ENCODE results near the gene NCOR2. TPM values are rescaled to one million over a fixed set of nuclear protein-coding genes. Genes with fewer than 3 reads are reported as not detected.

Gene NCOR2
- total RNA-seq, 1 donor from 2014 or later = 345 TPM

DNA sequence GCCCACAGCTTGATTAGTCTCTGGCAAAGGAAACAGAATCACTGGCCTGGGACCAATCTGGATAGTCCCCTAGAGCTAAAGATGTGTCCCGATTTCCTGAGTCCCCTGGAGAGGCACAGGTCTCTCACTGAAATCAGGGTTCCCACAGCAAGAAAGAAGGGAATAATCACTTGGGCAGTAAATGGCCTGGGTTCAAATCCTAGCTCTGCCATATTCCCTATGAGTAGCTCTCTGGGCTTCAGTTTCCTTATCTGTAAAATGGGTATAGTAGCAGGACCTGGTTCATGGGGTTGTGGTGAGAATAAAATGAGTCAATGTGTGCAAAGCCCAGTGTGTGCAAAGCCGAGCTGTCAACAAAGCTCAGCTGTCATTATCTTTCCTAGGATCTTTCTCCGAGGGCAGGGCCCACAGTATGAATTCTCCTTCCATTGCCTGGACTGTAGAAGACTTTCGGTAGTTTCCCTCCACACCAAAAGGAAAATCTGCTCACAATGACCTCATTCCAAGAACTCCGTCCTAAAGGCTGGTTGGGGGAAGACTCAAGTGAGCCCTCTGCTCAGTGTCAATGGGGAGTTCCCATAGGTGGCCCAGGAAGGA, 12.6 kb upstream of the NCOR2 start:
- ATAC-seq (no peak), DNase-seq (ENCODE audit: low spot score) (no peak)
- intact Hi-C loops (cut with DNase I) = loop anchor here (10.0 kb wide), 1 partner anchor 75 kb away; no protein-coding TSS in a partner anchor

DNA sequence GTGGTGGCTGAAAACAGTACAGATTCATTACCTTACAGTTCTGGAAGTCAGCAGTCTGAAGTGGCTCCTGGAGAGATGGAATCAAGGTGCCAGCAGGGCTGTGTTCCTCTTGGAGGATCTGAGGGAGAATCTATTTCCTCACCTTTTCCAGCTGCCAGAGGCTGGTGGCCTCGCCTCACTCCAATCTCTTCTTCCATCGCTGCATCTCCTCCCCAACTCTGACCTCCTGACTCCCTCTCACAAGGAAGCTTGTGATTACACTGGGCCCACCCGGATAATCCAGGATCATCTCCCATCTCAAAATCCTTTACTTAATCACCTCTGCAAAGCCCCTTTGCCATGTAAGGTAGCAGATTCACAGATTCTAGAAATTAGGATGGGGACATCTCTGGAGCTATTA, 11.4 kb upstream of the NCOR2 start:
- ATAC-seq (no peak), DNase-seq (ENCODE audit: low spot score) (no peak)
- intact Hi-C loops (cut with DNase I) = loop anchor here (10.0 kb wide), 1 partner anchor 76 kb away; no protein-coding TSS in a partner anchor

DNA sequence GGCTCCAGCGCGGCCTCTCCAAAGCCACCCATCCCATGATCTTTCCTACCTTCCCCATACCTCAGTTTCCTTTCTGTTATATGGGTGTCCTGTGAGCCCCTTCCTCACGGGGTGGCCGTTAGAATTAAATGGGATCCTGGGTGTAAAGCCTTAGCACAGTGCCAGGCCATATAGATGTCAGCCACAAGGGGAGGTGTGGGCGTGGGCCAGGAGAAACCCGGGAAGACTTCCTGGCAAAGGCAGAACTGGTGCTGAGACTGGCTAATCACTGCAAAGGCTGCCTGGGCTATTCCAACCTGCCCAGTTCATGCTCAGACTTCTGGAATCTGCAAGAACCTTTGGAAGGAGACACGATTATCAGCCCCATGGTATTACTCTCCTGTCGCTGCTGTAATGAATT, 11.0 kb upstream of the NCOR2 start:
- DNase-seq (ENCODE audit: low spot score) = no peak
- intact Hi-C loops (cut with DNase I) = loop anchor here (10.0 kb wide), 1 partner anchor 76 kb away; no protein-coding TSS in a partner anchor
- no peak for ATAC-seq

DNA sequence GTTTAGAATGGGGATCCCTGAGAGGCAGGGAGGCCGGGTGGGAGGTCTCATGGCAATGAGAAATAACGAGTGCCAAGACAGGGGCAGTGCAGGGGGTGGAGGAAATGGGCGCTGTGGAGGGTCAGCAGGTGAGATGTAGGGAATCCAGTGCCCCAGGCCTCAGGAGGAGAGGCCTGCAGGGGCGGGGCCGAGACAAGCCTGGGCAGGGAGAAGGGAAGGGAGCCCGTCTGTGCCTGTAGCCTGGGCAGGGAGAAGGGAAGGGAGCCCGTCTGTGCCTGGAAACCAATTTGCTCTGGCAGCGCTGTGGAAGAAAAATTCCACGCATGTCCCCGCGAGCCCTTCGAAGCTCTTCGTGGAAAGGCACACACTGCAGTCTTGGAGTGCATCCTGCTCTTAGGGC, 10.6 kb upstream of the NCOR2 start:
- DNase-seq (ENCODE audit: low spot score) (no peak), ATAC-seq (no peak)
- intact Hi-C loops (cut with DNase I) = loop anchor here (10.0 kb wide), 1 partner anchor 77 kb away; no protein-coding TSS in a partner anchor

DNA sequence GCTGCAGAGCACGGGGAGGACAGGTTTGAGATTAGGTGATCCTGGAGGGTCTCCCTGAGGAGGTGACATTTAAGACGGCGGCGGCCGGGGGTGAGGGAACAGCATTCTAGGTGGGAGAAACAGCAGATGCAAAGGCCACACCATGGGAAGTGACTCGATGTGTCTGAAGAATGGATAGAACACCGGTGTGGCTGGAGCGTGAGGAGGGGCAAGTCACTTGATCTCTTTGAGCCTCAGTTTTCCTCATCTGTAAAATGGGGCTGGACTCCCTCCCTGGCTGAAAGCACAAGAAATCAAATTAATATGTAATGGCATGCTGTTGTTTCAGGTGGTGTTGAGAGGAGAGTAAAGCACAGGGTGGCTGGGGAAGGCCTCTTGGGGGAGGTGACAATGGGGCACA, 10.0 kb upstream of the NCOR2 start:
- intact Hi-C loops (cut with DNase I) = loop anchor here (10.0 kb wide), 1 partner anchor 77 kb away; no protein-coding TSS in a partner anchor
- no peak for DNase-seq (ENCODE audit: low spot score)

DNA sequence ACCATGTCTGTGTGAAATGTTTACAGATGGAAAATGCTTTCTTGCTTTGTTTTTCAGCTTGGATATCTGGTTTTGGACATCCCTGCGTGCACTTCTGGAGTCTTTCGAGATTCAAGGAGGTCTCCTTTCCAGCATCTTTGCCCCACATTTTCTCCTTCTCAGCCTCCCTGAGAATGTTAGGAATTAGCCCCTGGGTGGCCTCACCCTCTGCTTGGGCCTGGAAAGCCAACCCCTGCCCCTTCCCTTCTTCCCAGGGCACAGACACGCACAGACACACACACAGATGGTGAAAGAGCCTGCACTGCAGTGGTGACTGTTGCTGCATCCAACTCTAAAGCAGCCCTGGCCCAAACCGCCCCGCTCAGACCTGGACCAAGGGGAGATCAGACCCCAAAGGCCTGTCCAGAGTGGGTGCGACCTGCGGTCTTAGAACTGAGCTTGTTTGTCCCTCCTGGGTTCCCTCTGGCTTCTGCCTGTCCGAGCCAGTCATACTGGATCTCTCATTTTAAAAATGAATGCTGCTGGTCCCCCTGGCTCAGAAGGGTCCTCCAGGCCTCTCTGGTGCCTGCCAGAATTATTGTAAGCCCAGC, 8.7 kb upstream of the NCOR2 start:
- no peak for ATAC-seq
- intact Hi-C loops (cut with DNase I) = loop anchor here (10.0 kb wide), 1 partner anchor 79 kb away; no protein-coding TSS in a partner anchor
- DNase-seq (ENCODE audit: low spot score) = no peak

More for the DNA sequence above, 10.0 kb upstream of the NCOR2 start:
- ATAC-seq = no peak

DNA sequence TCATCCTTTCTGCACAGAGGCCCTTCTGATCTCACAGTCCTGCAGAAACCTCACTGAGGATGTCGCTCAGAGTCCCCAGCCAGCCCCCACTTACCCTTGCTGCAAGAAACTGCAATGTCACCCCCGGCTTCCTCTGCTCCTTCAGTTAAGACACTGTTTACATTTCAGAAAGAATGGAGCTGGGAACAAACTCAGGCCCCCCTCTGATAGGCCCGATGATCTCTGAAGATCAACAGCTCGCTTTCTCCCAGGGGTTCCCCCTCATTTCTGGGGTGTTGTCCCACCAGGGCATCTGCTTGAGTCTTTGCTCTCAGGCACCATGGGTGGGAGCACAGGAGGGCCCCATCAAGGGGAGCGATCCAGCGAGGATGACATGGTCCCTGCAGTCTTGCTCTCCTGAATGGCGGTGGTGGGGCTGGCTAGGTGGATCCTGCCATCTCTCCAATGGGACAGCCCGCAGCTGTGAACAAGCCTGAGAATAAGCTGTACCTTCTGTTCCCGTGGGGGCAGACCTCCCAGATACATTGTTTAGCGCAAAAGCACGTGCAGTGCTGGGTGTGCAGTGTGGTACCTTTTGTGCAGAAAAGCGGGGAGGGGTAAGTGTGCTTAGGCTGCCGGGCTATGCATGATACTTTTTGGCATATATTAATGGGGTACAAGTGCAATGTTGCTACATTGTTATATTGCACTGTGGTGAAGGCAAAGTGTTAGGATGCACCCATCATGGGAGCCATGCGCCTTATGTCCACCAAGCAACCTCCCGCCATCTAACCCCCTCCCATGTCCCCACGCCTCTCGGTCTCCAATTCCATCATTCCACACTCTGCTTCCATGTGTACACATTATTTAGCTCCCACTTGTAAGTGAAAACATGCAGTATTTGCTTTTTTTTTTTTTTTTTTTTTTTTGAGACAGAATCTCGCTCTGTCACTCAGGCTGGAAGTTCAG, 6.7 kb upstream of the NCOR2 start:
- ATAC-seq (no peak), DNase-seq (ENCODE audit: low spot score) (no peak)
- intact Hi-C loops (cut with DNase I) = loop anchor here (10.0 kb wide), 1 partner anchor 81 kb away; no protein-coding TSS in a partner anchor

DNA sequence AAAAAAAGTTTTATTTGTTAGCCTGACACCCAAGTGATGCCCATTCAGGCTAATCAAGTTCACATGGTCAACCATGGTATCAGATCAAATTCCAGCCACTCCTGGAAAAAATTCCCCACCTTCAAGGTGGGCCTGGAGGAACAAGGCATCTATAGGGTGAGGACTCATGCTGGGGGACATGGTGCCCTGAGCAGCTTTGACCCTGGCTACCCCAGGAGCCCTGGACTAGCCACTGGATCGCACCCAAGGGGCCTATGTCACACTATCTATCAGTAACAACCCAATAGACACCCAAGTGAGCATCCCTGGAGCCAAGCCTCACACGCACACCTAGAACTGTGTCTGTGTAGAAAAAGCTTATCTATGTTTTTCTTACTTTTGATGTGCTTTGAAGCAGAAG, 4.1 kb upstream of the NCOR2 start:
- no peak for DNase-seq (ENCODE audit: low spot score)
- no peak for ATAC-seq
- intact Hi-C loops (cut with DNase I) = loop anchor here (10.0 kb wide), 1 partner anchor 83 kb away; no protein-coding TSS in a partner anchor

DNA sequence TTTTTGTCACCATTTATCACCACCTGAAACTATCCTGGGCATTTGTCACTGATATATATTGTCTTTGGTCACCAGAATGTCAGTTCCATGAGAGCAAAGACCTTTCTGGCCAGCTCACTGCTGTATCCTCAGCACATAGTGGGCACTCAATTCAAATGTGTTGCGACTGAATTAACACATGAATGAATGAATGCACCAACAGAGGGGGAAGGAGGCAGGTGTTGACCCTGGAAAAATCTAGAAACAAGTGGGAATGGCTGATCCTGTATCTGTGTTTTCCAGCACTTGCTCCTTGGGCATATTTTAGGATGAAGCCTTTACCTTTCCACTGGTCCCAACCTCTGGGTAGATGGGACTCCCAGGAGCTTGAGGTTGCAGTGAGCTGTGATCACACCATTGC, 3.4 kb upstream of the NCOR2 start:
- intact Hi-C loops (cut with DNase I) = loop anchor here (10.0 kb wide), 1 partner anchor 84 kb away; no protein-coding TSS in a partner anchor
- DNase-seq (ENCODE audit: low spot score) (no peak), ATAC-seq (no peak)

DNA sequence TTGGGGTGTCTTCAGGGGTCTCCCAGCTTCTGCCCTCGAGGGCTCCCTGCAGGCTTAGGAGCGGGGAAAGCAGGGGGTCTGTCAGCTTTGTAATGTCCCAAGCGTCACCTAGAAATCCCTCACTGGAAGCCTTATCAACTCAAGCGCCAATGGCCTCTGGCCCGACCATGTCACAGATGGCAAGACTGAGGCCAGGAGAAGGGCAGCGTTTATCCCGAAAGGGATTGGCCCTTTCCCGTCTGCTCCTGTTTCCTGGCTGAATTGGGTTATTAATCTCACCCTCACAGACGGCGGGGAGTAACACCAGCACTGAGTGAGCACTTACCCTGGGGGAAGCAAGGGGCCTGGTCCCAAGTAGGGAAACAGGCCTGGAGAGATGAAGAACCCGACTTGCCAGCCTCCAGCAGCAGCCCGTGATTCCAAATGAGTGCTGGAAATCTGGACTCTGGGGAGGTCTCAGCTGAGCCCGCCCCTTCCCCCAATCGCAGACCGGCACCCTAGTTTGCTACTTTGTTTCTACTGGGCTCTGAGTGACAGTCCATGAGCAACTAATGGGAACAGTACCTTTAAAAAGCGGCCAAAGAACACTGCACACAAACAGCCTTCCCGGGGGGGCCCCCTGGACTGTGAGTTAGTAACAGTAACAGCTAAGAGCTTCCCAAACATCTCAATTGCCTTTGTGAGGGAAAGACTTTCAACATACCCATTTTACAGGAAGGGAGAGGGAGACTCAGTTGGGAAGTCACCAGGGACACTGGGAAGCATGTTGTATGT, 2.1 kb upstream of the NCOR2 start:
- DNase-seq (ENCODE audit: low spot score) (peak; percentile 60), ATAC-seq (no peak)
- intact Hi-C loops (cut with DNase I) = loop anchor here (5.0 to 10.0 kb wide), 3 partner anchors 55 to 198 kb away; no protein-coding TSS in a partner anchor

DNA sequence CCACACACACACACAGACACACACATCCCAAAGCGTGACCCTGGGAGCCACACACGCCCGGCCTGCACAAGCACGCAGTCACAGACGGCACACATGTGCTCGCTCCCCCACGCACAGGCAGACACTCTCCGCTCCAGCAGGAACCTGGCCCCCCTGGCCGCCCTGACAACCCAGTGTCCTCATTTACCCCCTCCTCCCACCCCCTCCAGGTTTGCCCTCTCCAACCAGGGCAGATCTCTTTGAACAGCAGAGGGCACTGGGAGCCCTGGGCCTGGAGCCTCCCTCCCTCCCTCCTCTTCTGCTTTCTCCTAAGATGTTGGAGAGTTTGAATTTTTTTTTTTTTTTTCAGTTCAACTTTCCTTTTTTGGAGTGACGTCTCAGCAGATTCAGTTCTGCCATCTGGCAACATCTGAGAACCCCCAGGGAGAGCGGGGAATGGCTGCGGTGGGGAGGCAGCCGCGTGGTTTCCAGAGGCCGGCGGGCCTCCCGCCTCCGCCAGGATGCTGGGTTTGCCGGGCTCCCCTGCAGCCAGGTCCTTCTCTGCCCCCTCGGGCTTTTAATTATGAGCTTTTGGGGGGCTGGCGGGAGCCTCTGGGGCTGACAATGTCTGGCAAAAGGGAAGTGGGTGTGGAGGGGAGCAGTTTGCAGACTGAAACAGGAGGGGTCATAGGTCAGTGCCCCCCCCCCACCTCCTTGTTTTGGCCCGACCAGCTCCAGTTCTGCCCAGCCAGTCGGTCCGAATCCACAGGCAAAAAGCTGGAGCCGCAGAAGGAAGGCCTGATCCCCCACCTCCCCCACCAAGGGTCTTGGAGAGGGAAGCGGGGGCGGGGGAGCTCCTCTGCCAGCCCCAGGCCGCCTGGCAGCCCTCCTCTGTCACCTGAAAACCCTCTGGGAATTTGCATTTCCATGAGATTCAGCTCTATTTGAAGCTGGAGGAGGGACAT, 1.3 kb upstream of the NCOR2 start:
- peak; percentile 72 for ATAC-seq
- peak; percentile 92 for DNase-seq (ENCODE audit: low spot score)
- intact Hi-C loops (cut with DNase I) = loop anchor here (5.0 to 10.0 kb wide), 2 partner anchors 54 to 199 kb away; no protein-coding TSS in a partner anchor

DNA sequence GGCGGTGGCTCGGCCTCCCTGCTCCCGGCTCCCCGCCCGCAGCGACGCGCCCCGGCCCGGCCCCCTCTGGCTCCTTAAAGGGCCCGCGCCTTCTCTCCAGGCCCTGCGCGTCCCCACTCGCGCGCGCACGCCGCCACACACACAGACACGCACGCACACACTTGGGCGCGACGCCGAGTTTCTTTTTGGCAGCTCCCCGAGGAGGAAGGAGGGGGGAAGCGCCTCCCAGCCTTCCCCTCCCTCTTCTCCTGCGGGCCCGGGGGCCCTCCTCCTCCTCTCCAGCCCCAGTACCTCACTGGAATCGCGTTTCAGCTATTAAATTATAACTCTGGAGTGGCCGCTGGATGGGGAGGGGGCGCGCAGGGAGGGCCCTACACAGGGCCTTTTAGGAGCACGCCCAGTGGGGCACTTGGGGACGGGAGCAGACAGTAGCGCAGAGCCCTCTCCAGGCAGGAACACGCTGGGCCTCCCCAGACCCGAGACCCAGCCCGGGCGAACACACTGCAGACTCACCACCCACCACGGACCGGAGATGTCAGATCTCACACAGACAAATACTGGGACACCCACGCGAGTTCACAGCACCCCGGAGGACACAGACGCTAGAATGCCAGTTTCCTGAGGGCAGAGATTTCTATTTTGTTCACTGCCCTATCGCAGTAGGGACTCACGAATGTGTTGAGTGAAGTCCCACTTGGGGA, 411 bp upstream of the NCOR2 start:
- ATAC-seq = peak; percentile 88
- intact Hi-C loops (cut with DNase I) = loop anchor here (5.0 to 10.0 kb wide), 2 partner anchors 53 to 199 kb away; no protein-coding TSS in a partner anchor
- DNase-seq (ENCODE audit: low spot score) = peak; percentile 98

DNA sequence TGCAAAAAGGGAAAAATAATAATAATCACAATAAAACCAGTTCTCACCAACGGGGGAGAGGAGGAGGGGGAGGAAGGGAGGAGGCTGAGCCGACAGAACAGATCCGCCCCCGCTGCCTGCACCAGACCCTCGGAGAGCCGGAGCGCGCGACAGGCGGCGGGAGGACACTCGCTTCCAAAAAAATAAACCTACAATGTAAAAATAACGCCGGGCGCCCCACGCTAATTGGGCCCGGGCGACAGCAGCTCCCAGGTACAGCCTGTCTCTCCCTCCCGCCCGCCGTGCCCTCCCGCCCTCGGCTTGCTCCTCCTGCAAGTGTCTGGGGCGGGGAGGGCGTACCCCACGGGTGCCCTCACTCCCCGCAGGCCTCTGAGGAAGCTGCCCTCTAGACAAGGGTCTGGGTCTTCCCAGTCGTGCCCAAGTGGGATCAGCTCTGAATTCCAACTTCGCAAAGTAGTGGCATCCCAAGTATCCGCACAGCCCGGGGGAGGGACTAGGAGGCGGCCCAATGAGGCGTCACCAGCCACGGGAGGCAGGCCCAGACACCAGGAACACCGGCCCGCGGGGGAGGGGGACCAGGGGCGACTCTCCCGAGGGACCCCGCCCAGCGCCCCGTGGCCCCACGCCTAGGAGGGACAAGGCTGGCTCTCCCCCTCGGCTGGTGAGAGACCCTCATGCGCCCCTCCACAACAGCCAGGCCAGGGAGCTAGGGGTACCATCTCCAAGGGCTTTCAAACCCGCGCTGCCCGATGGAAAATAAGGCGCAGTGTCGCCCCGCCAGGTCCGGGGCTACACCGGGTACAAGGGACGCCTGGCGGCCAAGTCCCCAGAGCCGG, 1.0 kb downstream of the NCOR2 start:
- intact Hi-C loops (cut with DNase I) = loop anchor here (5.0 to 10.0 kb wide), 2 partner anchors 52 to 201 kb away; no protein-coding TSS in a partner anchor
- peak; percentile 65 for ATAC-seq
- peak; percentile 93 for DNase-seq (ENCODE audit: low spot score)

DNA sequence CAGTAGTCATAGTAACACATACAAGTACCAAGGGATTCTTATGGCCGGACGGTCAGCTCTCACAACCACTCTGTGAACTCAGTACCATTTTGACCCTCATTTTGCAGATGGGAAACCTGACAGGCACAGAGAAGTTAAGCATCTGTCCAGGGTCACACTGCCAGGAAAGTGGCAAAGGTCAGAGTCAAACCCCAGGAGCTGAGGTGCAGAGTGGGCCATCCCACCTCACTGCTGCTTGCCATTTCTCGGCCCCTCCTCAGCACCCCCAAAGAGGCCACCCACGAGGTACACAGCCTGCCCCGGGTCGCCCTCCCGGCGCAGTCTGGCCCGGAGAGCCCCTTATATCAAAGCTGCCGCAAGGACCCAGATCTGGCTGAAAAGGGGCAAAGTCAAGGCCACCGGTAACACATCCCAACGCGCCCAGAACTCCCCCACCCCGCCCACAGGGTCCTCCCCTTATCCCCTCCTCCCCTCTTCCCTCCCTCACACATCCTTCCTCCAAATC, 1.7 kb downstream of the NCOR2 start:
- DNase-seq (ENCODE audit: low spot score) (no peak), ATAC-seq (no peak)
- intact Hi-C loops (cut with DNase I) = loop anchor here (5.0 to 10.0 kb wide), 2 partner anchors 51 to 202 kb away; no protein-coding TSS in a partner anchor

DNA sequence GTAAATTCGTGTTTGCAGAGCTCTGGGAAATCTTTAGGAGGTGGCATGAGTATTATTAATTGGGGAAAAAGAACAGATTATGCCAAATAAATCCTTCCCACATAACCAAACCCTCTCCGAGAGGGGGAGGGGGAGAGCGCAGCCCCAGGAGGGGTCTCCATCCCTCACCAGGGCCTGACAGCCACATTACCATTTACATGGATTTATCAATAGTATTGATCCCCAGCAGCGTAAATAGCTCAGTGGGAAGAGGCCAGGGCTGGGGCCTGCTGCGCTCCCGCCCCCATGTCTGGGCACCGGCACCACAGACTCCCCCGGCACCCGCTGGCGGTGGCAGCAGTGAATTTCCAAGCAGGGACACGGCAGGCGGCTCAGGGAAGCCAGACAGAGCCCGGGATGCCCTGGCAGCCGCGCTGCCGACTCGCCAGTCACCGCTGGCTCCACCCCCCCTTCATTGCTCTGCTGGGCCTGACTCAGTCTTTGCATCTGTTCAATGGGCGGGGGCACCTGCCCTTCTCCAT, 2.4 kb downstream of the NCOR2 start:
- intact Hi-C loops (cut with DNase I) = loop anchor here (5.0 to 10.0 kb wide), 2 partner anchors 50 to 202 kb away; no protein-coding TSS in a partner anchor
- DNase-seq (ENCODE audit: low spot score) (no peak), ATAC-seq (no peak)

All from sciatic nerve (tissue), 2 donors.